Measurements from ENCODE around the gene LCAT. TPM values are rescaled to one million over a fixed set of nuclear protein-coding genes. Genes with fewer than 3 reads are reported as not detected.

The LCAT gene
- total RNA-seq, 1 experiment from 2014 or later: 14.0 TPM

DNA sequence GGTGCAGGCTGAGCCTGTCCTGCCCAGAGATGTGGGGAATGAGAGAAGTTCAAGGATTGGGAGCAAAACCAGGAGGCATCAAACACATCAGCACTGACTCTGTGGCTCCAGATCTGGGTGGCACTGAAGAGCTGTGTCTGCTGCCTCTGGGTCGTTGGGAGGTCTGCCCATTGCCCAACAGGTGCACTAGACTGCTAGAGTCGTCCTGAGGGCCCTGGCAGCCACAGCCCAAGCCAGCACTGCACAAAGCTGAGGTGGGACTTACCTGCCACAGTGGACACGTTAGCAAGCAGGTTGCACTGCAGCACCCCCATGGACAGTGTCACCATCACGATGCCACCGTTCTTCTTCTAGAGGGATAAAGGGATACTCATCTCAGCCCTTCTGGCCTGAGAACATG lies 33.1 kb upstream of the LCAT start:
- TF ChIP-seq SIN3A (IDR thresholded peaks at IDR 0.05; ENCODE audit: borderline replicate concordance, insufficient read depth, low read depth, low read length): no peak
- TF ChIP-seq, protein P1, sequence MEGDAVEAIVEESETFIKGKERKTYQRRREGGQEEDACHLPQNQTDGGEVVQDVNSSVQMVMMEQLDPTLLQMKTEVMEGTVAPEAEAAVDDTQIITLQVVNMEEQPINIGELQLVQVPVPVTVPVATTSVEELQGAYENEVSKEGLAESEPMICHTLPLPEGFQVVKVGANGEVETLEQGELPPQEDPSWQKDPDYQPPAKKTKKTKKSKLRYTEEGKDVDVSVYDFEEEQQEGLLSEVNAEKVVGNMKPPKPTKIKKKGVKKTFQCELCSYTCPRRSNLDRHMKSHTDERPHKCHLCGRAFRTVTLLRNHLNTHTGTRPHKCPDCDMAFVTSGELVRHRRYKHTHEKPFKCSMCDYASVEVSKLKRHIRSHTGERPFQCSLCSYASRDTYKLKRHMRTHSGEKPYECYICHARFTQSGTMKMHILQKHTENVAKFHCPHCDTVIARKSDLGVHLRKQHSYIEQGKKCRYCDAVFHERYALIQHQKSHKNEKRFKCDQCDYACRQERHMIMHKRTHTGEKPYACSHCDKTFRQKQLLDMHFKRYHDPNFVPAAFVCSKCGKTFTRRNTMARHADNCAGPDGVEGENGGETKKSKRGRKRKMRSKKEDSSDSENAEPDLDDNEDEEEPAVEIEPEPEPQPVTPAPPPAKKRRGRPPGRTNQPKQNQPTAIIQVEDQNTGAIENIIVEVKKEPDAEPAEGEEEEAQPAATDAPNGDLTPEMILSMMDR (IDR thresholded peaks at IDR 0.05): no peak
- Histone ChIP-seq H3K36me3 (ENCODE audit: control insufficient read depth, insufficient read depth, low read length) (no peaks in the 10 kb centered on the region), H3K27me3 (ENCODE audit: control insufficient read depth, insufficient read depth, low read length) (no peaks in the 10 kb centered on the region), H3K9me3 (ENCODE audit: control insufficient read depth, insufficient read depth, low read depth, low read length) (no peaks in the 10 kb centered on the region), H3K4me1 (ENCODE audit: control insufficient read depth, insufficient read depth, low read length) (no peaks in the 10 kb centered on the region), H3K27ac (ENCODE audit: low read length) (no peak overlapping the region), H3K4me3 (ENCODE audit: low read depth in 2 of 2, low read length in 2 of 2) (no peak overlapping the region)
- ChIA-PET CTCF (no interaction called here), POLR2A (no interaction called here)
- intact Hi-C loops (cut with micrococcal nuclease; ENCODE audit: unreplicated experiment): no loop called here
- in situ Hi-C loops (cut with HindIII; ENCODE audit: low pct_unique_long_range_greater_than_20kb, low sequenced_read_pairs): no loop called here
- no TSS peak for BruUV-seq (replicated peaks)
- DNase-seq (ENCODE audit: low read depth, low spot score): no peak
- no peak for ATAC-seq

DNA sequence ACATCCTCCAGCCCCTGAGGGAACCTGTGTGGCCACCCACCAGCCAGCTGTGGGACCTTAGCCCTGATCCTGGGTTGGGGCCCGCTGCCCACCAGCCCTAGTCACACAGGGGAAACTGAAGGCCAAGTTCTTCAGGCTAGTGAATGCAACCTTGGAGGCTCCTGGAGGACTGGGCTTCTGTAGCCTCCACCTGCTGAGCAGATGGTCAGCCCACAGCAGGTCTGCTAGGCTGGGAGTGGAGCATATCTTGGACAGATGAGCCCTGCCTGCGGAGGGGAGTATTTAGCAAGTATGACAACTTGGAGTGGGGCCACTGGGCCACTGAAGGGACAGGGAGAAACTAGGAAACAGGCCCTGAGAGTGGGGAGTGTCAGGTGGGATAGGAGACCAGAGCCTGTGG lies 32.3 kb upstream of the LCAT start:
- no peak for ATAC-seq
- no TSS peak for BruUV-seq (replicated peaks)
- no peak overlapping the region for H3K27ac ChIP-seq (ENCODE audit: low read length)
- H3K4me3 ChIP-seq (ENCODE audit: low read depth in 2 of 2, low read length in 2 of 2): no peak overlapping the region
- H3K27me3 ChIP-seq (ENCODE audit: control insufficient read depth, insufficient read depth, low read length): no peaks in the 10 kb centered on the region
- ChIA-PET POLR2A (no interaction called here), CTCF (no interaction called here)
- no peaks in the 10 kb centered on the region for H3K9me3 ChIP-seq (ENCODE audit: control insufficient read depth, insufficient read depth, low read depth, low read length)
- intact Hi-C loops (cut with micrococcal nuclease; ENCODE audit: unreplicated experiment): no loop called here
- no peak for DNase-seq (ENCODE audit: low read depth, low spot score)
- in situ Hi-C loops (cut with HindIII; ENCODE audit: low pct_unique_long_range_greater_than_20kb, low sequenced_read_pairs): no loop called here
- H3K36me3 ChIP-seq (ENCODE audit: control insufficient read depth, insufficient read depth, low read length): no peaks in the 10 kb centered on the region
- TF ChIP-seq POLR2AphosphoS5 (IDR thresholded peaks at IDR 0.05; ENCODE audit: low read depth, low read length): no peak
- no peak for TF ChIP-seq REST (IDR thresholded peaks at IDR 0.05; ENCODE audit: insufficient read depth in 1 of 2, low read depth in 2 of 2, low read length in 1 of 2)
- TF ChIP-seq, protein P1 (IDR thresholded peaks at IDR 0.05): no peak
- TF ChIP-seq TCF7L2 (IDR thresholded peaks at IDR 0.05; ENCODE audit: low read depth, low read length): no peak
- TF ChIP-seq SIN3A (IDR thresholded peaks at IDR 0.05; ENCODE audit: borderline replicate concordance, insufficient read depth, low read depth, low read length): no peak
- H3K4me1 ChIP-seq (ENCODE audit: control insufficient read depth, insufficient read depth, low read length): no peaks in the 10 kb centered on the region
